ENCODE results near the gene SIN3A. TPM values are rescaled to one million over a fixed set of nuclear protein-coding genes. Genes with fewer than 3 reads are reported as not detected.
"Not testable (repeated sequence)": the region's sequence is repeated elsewhere in the genome, so short reads cannot be mapped to it uniquely, and the experiment has no call there.

SIN3A gene
- 10 to 100 TPM; 47.1 to 68.8 (median 49.6) TPM for total RNA-seq

DNA sequence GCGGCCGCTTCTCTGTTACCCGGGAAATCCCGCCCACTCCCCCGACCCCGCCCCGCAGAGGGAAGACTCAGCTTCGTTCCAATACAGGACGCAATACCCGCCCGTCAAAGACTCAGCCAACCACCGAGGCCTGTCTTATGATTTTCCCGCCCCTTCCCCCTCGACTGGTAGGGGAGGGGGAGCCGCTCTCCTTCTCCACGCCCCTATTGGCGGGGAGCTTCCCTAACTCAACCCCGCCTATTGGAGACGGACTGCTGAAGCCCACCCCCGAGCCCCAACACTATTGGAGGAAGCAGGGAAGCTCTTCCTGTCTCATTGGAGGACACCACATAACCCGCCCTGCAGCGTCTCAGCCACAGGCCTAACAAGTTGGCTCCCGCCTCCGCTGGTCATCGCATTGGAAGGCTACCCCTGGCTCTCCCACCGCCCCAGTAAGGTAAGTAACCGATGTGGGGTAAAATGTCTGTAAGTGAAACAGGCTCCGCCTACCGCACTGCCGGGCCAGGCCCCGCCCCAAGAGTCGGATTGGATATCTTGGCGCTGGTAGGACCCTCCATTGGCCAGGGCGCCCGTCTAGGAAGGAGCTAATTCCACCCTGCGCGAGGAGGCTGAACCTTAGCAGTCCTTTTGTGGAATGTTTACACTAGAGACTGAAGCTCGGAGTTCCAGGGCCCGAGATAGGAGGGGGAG lies at the start of gene SIN3A:
TSS of gene SIN3A (minus strand) at position 17 of the 690 bp plus-strand sequence. CDS start 21,315 bp downstream, outside the sequence.
- 1% methylated on average over 27 to 37 of the region's 39 CpGs for WGBS, 2 donors
- intact Hi-C loops (cut with DNase I; ENCODE audit: low total_unique reads), result no loop called here
- DNase-seq (ENCODE audit: low spot score in 2 of 2), result peak; percentile 100
- TF ChIP-seq CTCF (IDR thresholded peaks at IDR 0.05), result no peak
- TF ChIP-seq POLR2A (IDR thresholded peaks at IDR 0.05), result no peak
- H3K4me3 ChIP-seq (ENCODE audit: low read depth, poor library complexity, severe bottlenecking), result peak within 1 kb of the TSS; percentile 91

GRCh38 chr15:75493732-75494131 lies 42.2 kb upstream of the SIN3A start:
- H3K4me3 ChIP-seq (ENCODE audit: low read depth, poor library complexity, severe bottlenecking), result no peak overlapping the region
- no peak for DNase-seq (ENCODE audit: low spot score in 2 of 2)
- WGBS, 2 donors, result 96 to 97% methylated on average over 4 of the region's 4 CpGs
- TF ChIP-seq CTCF (IDR thresholded peaks at IDR 0.05) (no peak), POLR2A (IDR thresholded peaks at IDR 0.05) (no peak)
- intact Hi-C loops (cut with DNase I; ENCODE audit: low total_unique reads), result no loop called here

- TF ChIP-seq POLR2A (IDR thresholded peaks at IDR 0.05), result no peak
- TF ChIP-seq CTCF (IDR thresholded peaks at IDR 0.05), result no peak
- intact Hi-C loops (cut with DNase I; ENCODE audit: low total_unique reads), result no loop called here
- 62 to 78% methylated on average over 1 of the region's 1 CpG for WGBS, 2 donors
- DNase-seq (ENCODE audit: low spot score in 2 of 2), result no peak
- H3K4me3 ChIP-seq (ENCODE audit: low read depth, poor library complexity, severe bottlenecking), result no peak overlapping the region
Observed at GRCh38 chr15:75483961-75484360, 32.5 kb upstream of the SIN3A start.

GRCh38 chr15:75483556-75483955 lies 32.1 kb upstream of the SIN3A start:
- 78 to 81% methylated on average over 5 of the region's 5 CpGs for WGBS, 2 donors
- intact Hi-C loops (cut with DNase I; ENCODE audit: low total_unique reads); H3K4me3 ChIP-seq (ENCODE audit: low read depth, poor library complexity, severe bottlenecking): not testable (repeated sequence)

GRCh38 chr15:75483106-75483505 lies 31.6 kb upstream of the SIN3A start:
- TF ChIP-seq CTCF (IDR thresholded peaks at IDR 0.05), result no peak
- no peak for TF ChIP-seq POLR2A (IDR thresholded peaks at IDR 0.05)
- no peak for DNase-seq (ENCODE audit: low spot score in 2 of 2)
- no peak overlapping the region for H3K4me3 ChIP-seq (ENCODE audit: low read depth, poor library complexity, severe bottlenecking)
- intact Hi-C loops (cut with DNase I; ENCODE audit: low total_unique reads), result no loop called here
- 93 to 98% methylated on average over 1 of the region's 1 CpG for WGBS, 2 donors

More at GRCh38 chr15:75483556-75483955, 32.1 kb upstream of the SIN3A start:
- DNase-seq (ENCODE audit: low spot score in 2 of 2), result not testable (repeated sequence)

DNA sequence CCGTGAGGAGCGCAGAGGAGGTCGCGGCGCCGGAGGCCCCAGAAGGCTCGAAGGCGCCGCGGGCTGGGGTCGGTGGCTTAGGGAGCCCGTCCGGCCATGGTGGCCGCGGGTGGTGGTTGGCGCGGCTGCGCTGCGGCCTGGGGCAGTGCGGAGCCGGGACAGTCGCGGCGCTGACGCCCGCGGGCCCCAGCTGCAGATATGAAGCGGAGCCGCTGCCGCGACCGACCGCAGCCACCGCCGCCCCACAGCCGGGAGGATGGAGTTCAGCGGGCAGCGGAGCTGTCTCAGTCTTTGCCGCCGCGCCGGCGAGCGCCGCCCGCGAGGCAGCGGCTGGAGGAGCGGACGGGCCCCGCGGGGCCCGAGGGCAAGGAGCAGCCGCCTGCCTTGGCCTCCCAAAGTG lies 29.0 kb upstream of the SIN3A start:
- H3K4me3 ChIP-seq (ENCODE audit: low read depth, poor library complexity, severe bottlenecking); intact Hi-C loops (cut with DNase I; ENCODE audit: low total_unique reads); DNase-seq (ENCODE audit: low spot score in 2 of 2): not testable (repeated sequence)
- WGBS, 2 donors, result 97% methylated on average over 34 to 43 of the region's 54 CpGs

GRCh38 chr15:75479670-75480069 lies 28.2 kb upstream of the SIN3A start:
- no peak for TF ChIP-seq CTCF (IDR thresholded peaks at IDR 0.05)
- TF ChIP-seq POLR2A (IDR thresholded peaks at IDR 0.05), result no peak
- no peak overlapping the region for H3K4me3 ChIP-seq (ENCODE audit: low read depth, poor library complexity, severe bottlenecking)
- intact Hi-C loops (cut with DNase I; ENCODE audit: low total_unique reads), result no loop called here
- no peak for DNase-seq (ENCODE audit: low spot score in 2 of 2)
- 69 to 75% methylated on average over 2 of the region's 2 CpGs for WGBS, 2 donors

- intact Hi-C loops (cut with DNase I; ENCODE audit: low total_unique reads); H3K4me3 ChIP-seq (ENCODE audit: low read depth, poor library complexity, severe bottlenecking); DNase-seq (ENCODE audit: low spot score in 2 of 2): not testable (repeated sequence)
- 96 to 97% methylated on average over 5 of the region's 5 CpGs for WGBS, 2 donors
Observed at GRCh38 chr15:75477094-75477493, 25.6 kb upstream of the SIN3A start.

Measured in lower leg skin (tissue), 4 donors.